HG03108 (cell line): ENCODE results near the gene ABHD3.
"Not testable (repeated sequence)": the region's sequence is repeated elsewhere in the genome, so short reads cannot be mapped to it uniquely, and the experiment has no call there.

Experiments used
- ATAC-seq: cut with Tn5 transposase; IDR thresholded peaks from one replicate; pipeline ENCODE4 v1.9.1; 2021; ENCODE audit warnings: moderate library complexity; ENCODE audit not compliant: unreplicated experiment

The ABHD3 gene

GRCh38 chr18:21653361-21653760 lies 51.2 kb downstream of the ABHD3 start:
- no peak for ATAC-seq

GRCh38 chr18:21652073-21652472 lies 52.5 kb downstream of the ABHD3 start:
- ATAC-seq: no peak

DNA sequence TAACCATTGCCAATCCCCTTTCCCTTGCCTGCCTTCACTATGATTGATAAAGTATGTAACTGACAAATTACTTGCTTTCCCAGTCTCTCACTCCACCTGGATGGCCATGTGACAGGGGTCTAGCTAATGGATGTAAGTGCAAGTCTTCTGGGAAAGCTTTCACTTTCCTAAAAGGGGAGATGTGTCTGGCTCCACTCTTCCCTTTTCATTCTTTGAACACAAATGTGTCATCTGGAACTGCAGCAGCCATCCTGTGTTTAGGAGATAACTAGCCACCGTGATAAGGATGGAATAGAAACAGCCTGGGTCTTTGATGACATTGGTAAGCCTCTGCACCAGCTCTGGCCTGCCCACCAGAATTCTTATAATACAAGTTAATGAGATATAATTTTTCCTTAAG lies 54.3 kb downstream of the ABHD3 start:
- ATAC-seq: no peak

GRCh38 chr18:21640375-21640774 lies 64.2 kb downstream of the ABHD3 start:
- not testable (repeated sequence) for ATAC-seq

GRCh38 chr18:21638822-21639221 lies 65.8 kb downstream of the ABHD3 start:
- no peak for ATAC-seq

- no peak for ATAC-seq
Observed at GRCh38 chr18:21636769-21637168, 67.8 kb downstream of the ABHD3 start.

DNA sequence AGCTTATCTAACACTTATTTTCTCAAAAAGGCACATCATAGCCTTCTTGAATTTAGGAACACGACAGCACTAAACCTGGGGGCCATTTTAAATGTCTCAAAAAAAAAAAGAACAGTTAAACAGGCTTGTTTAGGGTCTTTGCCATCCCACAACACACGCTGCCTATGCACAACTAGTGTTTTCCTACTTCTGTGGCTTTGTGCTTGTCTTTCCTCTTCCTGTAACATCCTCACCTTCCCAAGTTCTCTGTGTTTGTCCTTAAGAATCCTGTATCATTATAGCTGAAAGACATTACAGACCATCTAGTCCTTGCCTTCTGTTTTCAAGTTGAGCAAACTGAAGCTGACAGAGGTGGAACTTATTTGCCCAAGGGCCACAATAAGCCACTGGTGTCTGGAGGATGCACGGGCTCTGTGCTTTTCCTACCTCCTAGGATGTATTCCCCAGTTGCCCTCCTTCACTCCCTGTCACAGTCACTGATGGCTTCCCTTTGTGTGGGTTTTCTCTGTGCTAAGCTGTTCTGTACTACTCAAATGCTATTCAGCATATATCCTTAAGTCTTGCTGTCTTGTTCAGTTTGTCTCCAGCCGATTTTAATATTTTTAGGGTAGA lies 69.9 kb downstream of the ABHD3 start:
- ATAC-seq: no peak

GRCh38 chr18:21632393-21632792 lies 72.2 kb downstream of the ABHD3 start:
- no peak for ATAC-seq

- ATAC-seq: peak; percentile 95
Observed at GRCh38 chr18:21629089-21629832, 75.3 kb downstream of the ABHD3 start.

GRCh38 chr18:21621640-21622039 lies 82.9 kb downstream of the ABHD3 start:
- ATAC-seq: not testable (repeated sequence)

GRCh38 chr18:21612125-21613039 lies 92.2 kb downstream of the ABHD3 start, which contains the start of gene SNRPD1:
Gene SNRPD1, plus strand, starts transcription at chr18:21612314. Its CDS starts 116 bp downstream, at chr18:21612430.
- peak; percentile 99 for ATAC-seq

GRCh38 chr18:21611401-21612124 lies 93.0 kb downstream of the ABHD3 start:
- not testable (repeated sequence) for ATAC-seq

DNA sequence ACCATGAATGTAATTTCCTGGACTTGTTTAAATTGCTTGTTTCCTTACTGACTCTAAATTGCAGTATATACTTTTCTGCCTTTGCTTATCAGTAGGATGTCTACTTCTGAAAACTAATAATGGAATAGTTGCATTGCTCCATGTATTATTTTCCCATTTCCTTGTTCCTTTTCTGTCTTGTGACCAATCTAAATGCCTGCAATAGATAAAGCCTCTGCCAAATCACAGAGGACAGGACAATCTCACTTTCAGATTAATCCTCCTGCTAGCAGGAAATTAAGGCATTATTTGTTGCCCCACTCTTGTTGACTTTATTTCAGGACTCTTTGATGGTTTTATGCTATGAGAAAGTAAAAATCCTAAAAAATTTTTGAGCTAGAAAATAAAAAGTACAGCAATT lies 99.4 kb downstream of the ABHD3 start:
- ATAC-seq: no peak

- ATAC-seq: no peak
Observed at GRCh38 chr18:21604671-21605070, 99.9 kb downstream of the ABHD3 start.

DNA sequence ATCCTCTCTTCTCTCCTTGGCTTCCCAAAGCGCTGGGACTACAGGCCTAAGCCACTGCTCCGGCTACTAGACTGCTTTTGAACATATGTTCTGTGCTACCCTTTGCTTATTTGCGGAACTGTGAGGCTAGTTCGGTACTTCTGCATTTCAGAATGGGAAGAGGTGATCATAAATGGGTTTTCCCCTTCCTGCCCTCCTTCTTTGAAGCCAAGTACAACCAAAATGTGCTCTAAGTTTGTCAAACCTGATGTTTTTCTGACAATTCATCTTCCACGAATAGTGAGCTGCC lies 102.3 kb downstream of the ABHD3 start:
- ATAC-seq: no peak
